ENCODE data around the gene KCND1. TPM values are rescaled to one million over a fixed set of nuclear protein-coding genes. Genes with fewer than 3 reads are reported as not detected.
A peak's percentile ranks its signal among the peaks of the same experiment; 100 is the strongest.

KCND1 gene
- total RNA-seq, 1 donor from 2014 or later = 5.2 TPM

DNA sequence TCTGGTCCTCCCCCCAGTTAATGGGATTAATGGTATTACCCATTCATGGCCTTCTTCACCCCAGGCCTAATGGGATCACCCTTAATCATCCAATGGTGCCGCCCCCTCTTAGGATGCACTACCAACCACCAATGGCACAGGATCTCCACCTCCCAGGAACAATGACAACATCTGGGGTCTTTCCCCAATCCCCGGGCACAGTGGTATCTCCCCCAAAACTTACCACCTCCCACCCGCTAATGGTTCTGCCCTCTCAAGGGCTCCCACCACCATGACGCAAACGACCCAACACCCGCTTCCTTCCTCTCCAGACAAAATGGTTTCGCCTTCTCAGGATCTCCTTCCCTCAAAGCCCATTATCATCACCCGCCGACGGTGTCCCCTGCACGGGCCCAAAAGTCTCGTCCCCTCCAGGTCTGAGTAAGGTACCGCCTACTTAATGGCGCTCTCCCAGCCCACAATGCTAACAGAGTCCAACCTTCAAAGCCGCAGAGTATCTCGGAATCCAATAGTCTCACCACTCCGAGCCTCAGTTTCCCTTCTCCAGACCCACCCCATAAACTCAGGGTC, 30.0 kb upstream of the KCND1 start:
- peak overlapping the region; percentile 91 for H3K27ac Mint-ChIP-seq (ENCODE audit: unreplicated experiment)
- Histone ChIP-seq H3K9me3 (ENCODE audit: insufficient read depth, low read depth, low read length) (no peaks in the 10 kb centered on the region), H4K20me1 (ENCODE audit: insufficient read depth, low read length) (peaks cover 9% of the 10 kb centered on the region), H3K27me3 (ENCODE audit: insufficient read depth, low read length) (no peaks in the 10 kb centered on the region), H2AFZ (ENCODE audit: low read depth, low read length) (peak overlapping the region; percentile 96), H3K36me3 (ENCODE audit: insufficient read depth, low read length) (no peaks in the 10 kb centered on the region), H3K79me2 (ENCODE audit: insufficient read depth, low read length) (peaks cover 15% of the 10 kb centered on the region), H3K4me3 (ENCODE audit: insufficient read depth, low read depth, low read length) (peak overlapping the region; percentile 93), H3K9ac (ENCODE audit: low read length) (peak overlapping the region; percentile 97), H3K27ac (ENCODE audit: low read depth, low read length) (peak overlapping the region; percentile 99), H3K4me1 (ENCODE audit: insufficient read depth, low read length) (peaks cover 8% of the 10 kb centered on the region), H3K4me2 (ENCODE audit: low read length) (peak overlapping the region; percentile 91)
- no peaks in the 10 kb centered on the region for H3K9me3 Mint-ChIP-seq (ENCODE audit: unreplicated experiment)
- H3K27me3 Mint-ChIP-seq (ENCODE audit: low read depth, unreplicated experiment) = no peaks in the 10 kb centered on the region
- H3K4me1 Mint-ChIP-seq (ENCODE audit: low read depth, unreplicated experiment) = peaks cover 8% of the 10 kb centered on the region
- TF ChIP-seq EZH2 (IDR thresholded peaks at IDR 0.05; ENCODE audit: insufficient read depth, low read length) = no peak
- TF ChIP-seq, protein P1, sequence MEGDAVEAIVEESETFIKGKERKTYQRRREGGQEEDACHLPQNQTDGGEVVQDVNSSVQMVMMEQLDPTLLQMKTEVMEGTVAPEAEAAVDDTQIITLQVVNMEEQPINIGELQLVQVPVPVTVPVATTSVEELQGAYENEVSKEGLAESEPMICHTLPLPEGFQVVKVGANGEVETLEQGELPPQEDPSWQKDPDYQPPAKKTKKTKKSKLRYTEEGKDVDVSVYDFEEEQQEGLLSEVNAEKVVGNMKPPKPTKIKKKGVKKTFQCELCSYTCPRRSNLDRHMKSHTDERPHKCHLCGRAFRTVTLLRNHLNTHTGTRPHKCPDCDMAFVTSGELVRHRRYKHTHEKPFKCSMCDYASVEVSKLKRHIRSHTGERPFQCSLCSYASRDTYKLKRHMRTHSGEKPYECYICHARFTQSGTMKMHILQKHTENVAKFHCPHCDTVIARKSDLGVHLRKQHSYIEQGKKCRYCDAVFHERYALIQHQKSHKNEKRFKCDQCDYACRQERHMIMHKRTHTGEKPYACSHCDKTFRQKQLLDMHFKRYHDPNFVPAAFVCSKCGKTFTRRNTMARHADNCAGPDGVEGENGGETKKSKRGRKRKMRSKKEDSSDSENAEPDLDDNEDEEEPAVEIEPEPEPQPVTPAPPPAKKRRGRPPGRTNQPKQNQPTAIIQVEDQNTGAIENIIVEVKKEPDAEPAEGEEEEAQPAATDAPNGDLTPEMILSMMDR (IDR thresholded peaks at IDR 0.05; ENCODE audit: insufficient read depth, low read depth, low read length) = no peak
- DNase-seq (ENCODE audit: low read depth) (peak; percentile 31), FAIRE-seq (peak; percentile 47)
- peak overlapping the region; percentile 99 for H3K4me3 Mint-ChIP-seq (ENCODE audit: unreplicated experiment)
- peaks cover 8% of the 10 kb centered on the region for H3K36me3 Mint-ChIP-seq (ENCODE audit: low read depth, unreplicated experiment)

DNA sequence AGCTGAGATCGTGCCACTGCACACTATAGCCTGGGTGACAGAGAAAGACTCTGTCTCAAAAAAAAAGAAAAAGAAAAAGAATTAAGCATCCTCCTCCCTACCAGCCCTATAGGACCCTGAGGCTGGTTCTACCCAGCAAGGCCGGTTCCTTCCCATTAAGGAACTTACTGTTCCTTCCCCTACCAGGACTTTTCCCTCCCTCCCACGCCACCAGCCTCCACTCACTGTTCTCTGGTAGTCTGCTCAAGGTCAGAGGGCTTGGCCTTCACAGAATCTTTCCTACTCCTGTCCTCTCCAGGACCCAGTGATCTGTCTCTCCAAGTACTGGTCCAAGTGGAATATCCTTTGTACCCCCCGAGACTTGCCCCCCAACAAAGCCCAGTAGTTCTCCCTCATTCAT, 29.0 kb upstream of the KCND1 start:
- Histone ChIP-seq H3K4me2 (ENCODE audit: low read length) (peak overlapping the region; percentile 91), H3K9me3 (ENCODE audit: insufficient read depth, low read depth, low read length) (no peaks in the 10 kb centered on the region), H3K36me3 (ENCODE audit: insufficient read depth, low read length) (no peaks in the 10 kb centered on the region), H3K4me1 (ENCODE audit: insufficient read depth, low read length) (peaks cover 8% of the 10 kb centered on the region), H3K9ac (ENCODE audit: low read length) (no peak overlapping the region), H3K27ac (ENCODE audit: low read depth, low read length) (no peak overlapping the region), H3K4me3 (ENCODE audit: insufficient read depth, low read depth, low read length) (no peak overlapping the region), H4K20me1 (ENCODE audit: insufficient read depth, low read length) (peaks cover 9% of the 10 kb centered on the region), H3K27me3 (ENCODE audit: insufficient read depth, low read length) (no peaks in the 10 kb centered on the region), H2AFZ (ENCODE audit: low read depth, low read length) (no peak overlapping the region), H3K79me2 (ENCODE audit: insufficient read depth, low read length) (peaks cover 15% of the 10 kb centered on the region)
- TF ChIP-seq, protein P1 (IDR thresholded peaks at IDR 0.05; ENCODE audit: insufficient read depth, low read depth, low read length) = no peak
- TF ChIP-seq EZH2 (IDR thresholded peaks at IDR 0.05; ENCODE audit: insufficient read depth, low read length) = no peak
- H3K4me3 Mint-ChIP-seq (ENCODE audit: unreplicated experiment) = peak overlapping the region; percentile 99
- H3K36me3 Mint-ChIP-seq (ENCODE audit: low read depth, unreplicated experiment) = peaks cover 8% of the 10 kb centered on the region
- no peaks in the 10 kb centered on the region for H3K9me3 Mint-ChIP-seq (ENCODE audit: unreplicated experiment)
- peaks cover 8% of the 10 kb centered on the region for H3K4me1 Mint-ChIP-seq (ENCODE audit: low read depth, unreplicated experiment)
- no peaks in the 10 kb centered on the region for H3K27me3 Mint-ChIP-seq (ENCODE audit: low read depth, unreplicated experiment)
- FAIRE-seq = no peak
- H3K27ac Mint-ChIP-seq (ENCODE audit: unreplicated experiment) = no peak overlapping the region
- no peak for DNase-seq (ENCODE audit: low read depth)

DNA sequence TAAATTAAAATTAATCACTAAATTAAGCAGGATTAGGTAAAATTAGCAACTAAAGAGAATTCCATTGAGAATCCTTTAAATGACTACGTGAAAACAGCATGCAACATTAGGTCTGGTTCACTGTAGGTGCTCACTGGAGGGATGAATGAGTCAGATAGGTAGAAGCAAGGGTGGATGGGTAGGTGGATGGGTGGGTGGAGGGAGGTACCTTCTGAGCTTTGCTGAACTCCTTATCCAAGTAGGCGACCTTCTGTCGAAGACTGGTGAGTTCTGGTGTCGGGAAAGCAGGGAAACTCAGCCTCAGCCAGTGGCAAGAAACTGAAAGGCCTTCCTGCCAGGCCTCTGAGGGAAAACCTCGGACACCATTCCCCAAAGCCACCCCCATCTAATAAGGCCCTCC, 27.4 kb upstream of the KCND1 start:
- peaks cover 8% of the 10 kb centered on the region for H3K4me1 Mint-ChIP-seq (ENCODE audit: low read depth, unreplicated experiment)

More for the DNA sequence above, 27.4 kb upstream of the KCND1 start:
- no peak overlapping the region for H3K4me3 ChIP-seq (ENCODE audit: insufficient read depth, low read depth, low read length)
- no peaks in the 10 kb centered on the region for H3K27me3 ChIP-seq (ENCODE audit: insufficient read depth, low read length)
- H3K9me3 Mint-ChIP-seq (ENCODE audit: unreplicated experiment) = no peaks in the 10 kb centered on the region
- peaks cover 8% of the 10 kb centered on the region for H3K4me1 ChIP-seq (ENCODE audit: insufficient read depth, low read length)
- H3K27ac ChIP-seq (ENCODE audit: low read depth, low read length) = no peak overlapping the region
- H3K36me3 Mint-ChIP-seq (ENCODE audit: low read depth, unreplicated experiment) = peaks cover 8% of the 10 kb centered on the region
- H3K27ac Mint-ChIP-seq (ENCODE audit: unreplicated experiment) = no peak overlapping the region
- TF ChIP-seq, protein P1 (IDR thresholded peaks at IDR 0.05; ENCODE audit: insufficient read depth, low read depth, low read length) = no peak
- TF ChIP-seq EZH2 (IDR thresholded peaks at IDR 0.05; ENCODE audit: insufficient read depth, low read length) = no peak
- H3K36me3 ChIP-seq (ENCODE audit: insufficient read depth, low read length) = no peaks in the 10 kb centered on the region
- no peak overlapping the region for H2AFZ ChIP-seq (ENCODE audit: low read depth, low read length)
- no peak overlapping the region for H3K4me3 Mint-ChIP-seq (ENCODE audit: unreplicated experiment)
- H3K9ac ChIP-seq (ENCODE audit: low read length) = no peak overlapping the region
- H3K9me3 ChIP-seq (ENCODE audit: insufficient read depth, low read depth, low read length) = no peaks in the 10 kb centered on the region
- FAIRE-seq = no peak
- peaks cover 9% of the 10 kb centered on the region for H4K20me1 ChIP-seq (ENCODE audit: insufficient read depth, low read length)
- H3K79me2 ChIP-seq (ENCODE audit: insufficient read depth, low read length) = peaks cover 15% of the 10 kb centered on the region
- no peak overlapping the region for H3K4me2 ChIP-seq (ENCODE audit: low read length)
- no peaks in the 10 kb centered on the region for H3K27me3 Mint-ChIP-seq (ENCODE audit: low read depth, unreplicated experiment)
- no peak for DNase-seq (ENCODE audit: low read depth)
